Measurements from ENCODE around the gene MAP2K1.
"Not testable (repeated sequence)": the region's sequence is repeated elsewhere in the genome, so short reads cannot be mapped to it uniquely, and the experiment has no call there.

The MAP2K1 gene

DNA sequence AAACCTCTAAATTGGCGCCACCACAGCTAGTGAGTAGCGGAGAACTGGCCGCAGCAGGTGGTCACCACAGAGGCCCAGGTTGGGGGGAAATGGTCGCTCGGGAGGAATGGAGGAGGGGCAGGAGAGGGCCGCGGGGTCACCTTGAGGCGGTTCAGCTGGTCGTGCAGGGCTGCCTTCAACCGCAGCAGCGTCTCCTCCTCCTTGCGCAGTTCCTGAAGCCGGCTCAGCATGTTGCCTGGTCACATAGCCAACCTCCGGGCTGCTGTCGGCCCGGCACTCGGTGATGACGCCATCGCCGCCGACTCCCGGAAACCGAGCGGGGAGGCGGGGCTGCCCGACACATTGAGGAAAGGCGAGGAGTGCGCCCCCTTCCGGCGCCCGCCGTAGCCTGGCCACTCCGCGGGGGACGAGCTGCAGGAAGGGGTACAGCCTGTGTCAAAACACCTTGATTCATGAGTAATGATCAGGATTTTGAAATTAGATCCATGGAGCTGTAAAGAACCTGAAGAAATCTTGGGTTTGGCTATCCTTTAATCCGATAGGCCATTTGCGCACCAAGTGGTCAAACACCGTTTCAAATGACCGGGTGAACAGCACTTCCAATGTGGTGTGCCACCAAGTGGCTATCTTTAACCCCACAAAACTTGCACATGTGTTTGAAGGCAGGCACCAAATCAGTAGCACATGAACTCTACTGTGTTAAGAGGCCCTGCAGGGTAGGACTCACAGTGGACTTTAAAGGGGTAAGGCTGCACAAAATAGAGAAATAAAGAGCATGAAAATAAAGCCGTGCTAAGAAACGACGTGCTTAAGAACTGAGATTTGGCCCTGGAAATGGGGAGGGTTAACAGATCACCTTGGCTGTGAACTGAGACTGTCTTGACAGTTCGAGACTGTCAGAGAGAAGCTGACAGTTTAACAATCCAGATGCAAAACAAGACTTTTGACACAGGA is 111.1 kb downstream of the MAP2K1 start, which contains the start of gene SNAPC5:
Gene SNAPC5 (minus strand): TSS at position 261 of the 954 bp plus-strand sequence. CDS start 31 bp downstream, at position 230.
- peak; percentile 92 for TF ChIP-seq POLR2AphosphoS5 (IDR thresholded peaks at IDR 0.05; ENCODE audit: borderline replicate concordance, low read depth, low read length)
- peak; percentile 82 for TF ChIP-seq FOXP2 (optimal IDR thresholded peaks at IDR 0.05; ENCODE audit: control extremely low read depth, extremely low read length, insufficient read depth)
- TF ChIP-seq EZH2 (IDR thresholded peaks at IDR 0.05): no peak
- peak within 1 kb of the TSS; percentile 92 for H3K4me3 ChIP-seq
- peak within 1 kb of the TSS; percentile 94 for H3K9ac ChIP-seq (ENCODE audit: insufficient read length)
- H3K9me3 ChIP-seq (ENCODE audit: low read depth, low read length): no peaks in the 10 kb centered on the region
- peaks cover 72% of the 10 kb centered on the region for H3K36me3 ChIP-seq (ENCODE audit: insufficient read depth, low read length)
- H3K27ac ChIP-seq: peak within 1 kb of the TSS; percentile 81
- DNase-seq (ENCODE audit: low read depth, low spot score): no peak

- peak overlapping the region; percentile 79 for H3K27ac ChIP-seq
- no peak overlapping the region for H3K9ac ChIP-seq (ENCODE audit: insufficient read length)
- H3K36me3 ChIP-seq (ENCODE audit: insufficient read depth, low read length): peaks cover 72% of the 10 kb centered on the region
- no peaks in the 10 kb centered on the region for H3K9me3 ChIP-seq (ENCODE audit: low read depth, low read length)
- H3K4me3 ChIP-seq: no peak overlapping the region
- TF ChIP-seq POLR2AphosphoS5 (IDR thresholded peaks at IDR 0.05; ENCODE audit: borderline replicate concordance, low read depth, low read length): no peak
- TF ChIP-seq FOXP2 (optimal IDR thresholded peaks at IDR 0.05; ENCODE audit: control extremely low read depth, extremely low read length, insufficient read depth): no peak
- no peak for TF ChIP-seq EZH2 (IDR thresholded peaks at IDR 0.05)
- no peak for DNase-seq (ENCODE audit: low read depth, low spot score)
Measured at GRCh38 chr15:66498501-66499386, 112.0 kb downstream of the MAP2K1 start.

GRCh38 chr15:66500346-66500745 is 113.6 kb downstream of the MAP2K1 start:
- not testable (repeated sequence) for DNase-seq (ENCODE audit: low read depth, low spot score); H3K9me3 ChIP-seq (ENCODE audit: low read depth, low read length); H3K4me3 ChIP-seq; H3K9ac ChIP-seq (ENCODE audit: insufficient read length)
- peak overlapping the region; percentile 42; the same call in 1 of the 2 replicates for H3K27ac ChIP-seq
- peaks cover 66% of the 10 kb centered on the region for H3K36me3 ChIP-seq (ENCODE audit: insufficient read depth, low read length)

DNA sequence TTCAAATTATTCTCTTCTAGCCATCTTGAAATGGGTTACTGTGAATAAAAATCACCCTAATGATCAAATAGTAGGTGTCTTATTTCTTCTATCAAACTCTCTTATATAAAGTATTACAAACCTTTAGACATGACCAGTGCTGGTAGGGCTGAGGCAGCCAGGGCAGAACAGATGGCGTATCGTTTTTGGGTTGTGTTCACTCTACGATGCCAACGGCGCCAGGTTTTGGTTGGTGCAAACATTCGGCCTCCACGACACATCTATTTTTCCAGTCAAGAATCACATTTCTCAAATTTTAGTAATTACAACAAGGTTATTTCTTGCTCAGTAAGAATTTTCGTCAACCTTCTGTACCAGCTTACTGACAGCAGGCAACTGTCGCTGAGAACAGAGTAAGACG is 115.8 kb downstream of the MAP2K1 start:
- H3K9ac ChIP-seq (ENCODE audit: insufficient read length): peak overlapping the region; percentile 100
- no peak for TF ChIP-seq EZH2 (IDR thresholded peaks at IDR 0.05)
- no peak for TF ChIP-seq POLR2AphosphoS5 (IDR thresholded peaks at IDR 0.05; ENCODE audit: borderline replicate concordance, low read depth, low read length)
- no peak for TF ChIP-seq FOXP2 (optimal IDR thresholded peaks at IDR 0.05; ENCODE audit: control extremely low read depth, extremely low read length, insufficient read depth)
- H3K9me3 ChIP-seq (ENCODE audit: low read depth, low read length): no peaks in the 10 kb centered on the region
- H3K4me3 ChIP-seq: peak overlapping the region; percentile 100
- peaks cover 66% of the 10 kb centered on the region for H3K36me3 ChIP-seq (ENCODE audit: insufficient read depth, low read length)
- peak overlapping the region; percentile 95 for H3K27ac ChIP-seq
- DNase-seq (ENCODE audit: low read depth, low spot score): no peak

GRCh38 chr15:66503041-66503648 is 116.4 kb downstream of the MAP2K1 start:
- DNase-seq (ENCODE audit: low read depth, low spot score); H3K9me3 ChIP-seq (ENCODE audit: low read depth, low read length): not testable (repeated sequence)
- Histone ChIP-seq H3K27ac (peak overlapping the region; percentile 95), H3K4me3 (peak overlapping the region; percentile 100), H3K9ac (ENCODE audit: insufficient read length) (peak overlapping the region; percentile 100), H3K36me3 (ENCODE audit: insufficient read depth, low read length) (peaks cover 62% of the 10 kb centered on the region)

DNA sequence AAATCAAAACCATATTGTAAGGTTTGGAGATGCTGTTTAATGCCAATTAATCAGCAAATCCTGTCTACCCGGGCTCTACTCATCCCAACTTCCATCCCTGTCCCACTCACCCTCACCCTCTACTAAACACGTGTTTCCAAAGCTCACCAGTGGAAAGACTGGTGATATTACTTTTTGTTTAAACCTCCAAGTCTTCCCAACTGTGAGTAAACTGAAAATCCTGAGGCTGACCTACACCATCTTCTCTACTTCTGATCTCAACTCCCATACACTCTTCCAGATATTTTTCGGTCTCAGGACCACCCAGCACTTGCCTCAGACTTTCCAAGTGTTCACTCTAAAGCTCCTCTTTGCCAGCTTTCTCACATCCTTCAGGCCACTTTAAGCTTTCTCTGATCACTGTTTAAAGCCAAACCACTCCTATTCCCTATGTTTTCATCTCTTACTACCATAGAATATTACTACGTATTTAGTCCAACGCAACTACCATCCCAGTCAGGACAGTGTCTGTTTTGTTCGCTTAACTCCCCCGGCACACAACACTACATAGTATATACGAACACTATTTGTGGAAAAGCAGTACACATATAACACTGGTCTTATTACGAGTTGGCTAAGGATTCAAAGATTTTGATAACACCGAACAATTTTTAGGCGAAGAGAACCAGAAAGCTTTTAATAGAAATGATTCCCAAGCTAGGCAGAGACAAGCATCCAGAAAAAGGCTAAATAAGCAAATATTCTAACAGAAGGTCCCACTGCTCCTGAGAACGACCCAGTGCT is 117.3 kb downstream of the MAP2K1 start:
- H3K27ac ChIP-seq: peak overlapping the region; percentile 95
- peak overlapping the region; percentile 100 for H3K4me3 ChIP-seq
- peak overlapping the region; percentile 100 for H3K9ac ChIP-seq (ENCODE audit: insufficient read length)
- no peak for DNase-seq (ENCODE audit: low read depth, low spot score)
- H3K9me3 ChIP-seq (ENCODE audit: low read depth, low read length): no peaks in the 10 kb centered on the region
- no peak for TF ChIP-seq POLR2AphosphoS5 (IDR thresholded peaks at IDR 0.05; ENCODE audit: borderline replicate concordance, low read depth, low read length)
- no peak for TF ChIP-seq EZH2 (IDR thresholded peaks at IDR 0.05)
- no peak for TF ChIP-seq FOXP2 (optimal IDR thresholded peaks at IDR 0.05; ENCODE audit: control extremely low read depth, extremely low read length, insufficient read depth)
- peaks cover 54% of the 10 kb centered on the region for H3K36me3 ChIP-seq (ENCODE audit: insufficient read depth, low read length)

DNA sequence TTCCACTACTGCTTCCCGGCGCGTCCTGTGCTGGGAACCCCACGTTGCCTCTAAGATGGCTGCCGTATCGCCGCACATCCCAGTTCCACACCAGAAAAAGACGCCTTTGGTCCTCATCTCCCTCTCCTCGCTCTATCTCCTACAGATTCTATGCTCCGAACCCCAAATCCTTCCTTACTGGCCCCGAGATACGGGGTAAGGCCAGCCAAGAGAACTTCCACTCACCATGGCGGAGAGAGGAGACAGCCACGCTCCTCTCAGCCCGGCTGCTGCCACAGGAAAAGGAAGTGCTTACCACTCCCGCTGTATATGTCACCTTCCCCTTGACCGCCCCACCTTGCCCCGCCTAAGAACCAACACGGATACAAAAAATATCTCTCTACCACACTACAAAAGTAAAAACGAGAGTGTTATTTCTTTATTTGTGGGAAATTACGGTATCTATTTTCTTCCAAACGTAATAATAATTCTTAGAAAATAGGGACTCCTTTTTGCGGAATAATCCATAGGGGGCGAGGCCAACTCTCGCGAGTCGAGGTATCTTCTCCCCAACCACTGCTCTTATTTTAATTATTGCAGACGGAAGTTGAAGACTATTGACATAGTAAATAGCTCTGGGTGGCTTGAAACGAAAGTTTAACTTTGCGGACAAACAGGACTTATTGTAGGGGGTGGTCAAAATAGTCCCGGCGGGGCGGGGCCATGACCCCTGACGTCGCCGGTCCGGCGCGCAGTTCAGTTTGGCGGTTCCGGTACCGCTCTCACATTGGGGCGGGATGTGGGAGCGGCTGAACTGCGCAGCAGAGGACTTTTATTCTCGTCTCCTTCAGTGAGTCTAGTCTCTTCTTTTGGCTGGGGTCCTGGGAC is 118.1 kb downstream of the MAP2K1 start, which contains the start of the genes RPL4 and ZWILCH:
Gene RPL4 (minus strand): TSS at position 293 of the 867 bp plus-strand sequence. CDS start 65 bp downstream, at position 228.
Gene ZWILCH (plus strand): TSS at position 764 of the 867 bp plus-strand sequence. CDS start 13 bp downstream, at position 777.
- Histone ChIP-seq H3K4me3 (peak within 1 kb of the TSS; percentile 100), H3K36me3 (ENCODE audit: insufficient read depth, low read length) (peaks cover 45% of the 10 kb centered on the region), H3K27ac (peak within 1 kb of the TSS; percentile 95), H3K9ac (ENCODE audit: insufficient read length) (peak within 1 kb of the TSS; percentile 100), H3K9me3 (ENCODE audit: low read depth, low read length) (no peaks in the 10 kb centered on the region)
- TF ChIP-seq FOXP2 (optimal IDR thresholded peaks at IDR 0.05; ENCODE audit: control extremely low read depth, extremely low read length, insufficient read depth): no peak
- TF ChIP-seq POLR2AphosphoS5 (IDR thresholded peaks at IDR 0.05; ENCODE audit: borderline replicate concordance, low read depth, low read length): peak; percentile 96
- no peak for TF ChIP-seq EZH2 (IDR thresholded peaks at IDR 0.05)
- peak; percentile 71 for DNase-seq (ENCODE audit: low read depth, low spot score)
